Mucosa of descending colon (tissue), 3 donors: ENCODE data around the gene CHM. TPM values are rescaled to one million over a fixed set of nuclear protein-coding genes. Genes with fewer than 3 reads are reported as not detected.

ENCODE experiments used
- ATAC-seq: fragments of 200-7000 bp; cut with Tn5 transposase; one replicate; pipeline ENCODE4 v1.9.1; 2020; ENCODE audit warnings: mild to moderate bottlenecking, moderate library complexity
- DNase-seq, 3 donors: peaks; one replicate each; pipeline ENCODE4 v3.0.0-alpha.2; 2020
- H3K36me3 ChIP-seq: fragments of 200-600 bp; one replicate; pipeline ENCODE4 v1.8.0; 2021; ENCODE audit warnings: low read depth, mild to moderate bottlenecking
- H3K4me1 ChIP-seq: fragments of 200-600 bp; one replicate; pipeline ENCODE4 v1.8.0; 2021; ENCODE audit warnings: low read depth, mild to moderate bottlenecking
- H3K4me3 ChIP-seq: fragments of 200-600 bp; one replicate; pipeline ENCODE4 v1.8.0; 2021; ENCODE audit warnings: mild to moderate bottlenecking
- H3K9me3 ChIP-seq: fragments of 200-600 bp; one replicate; pipeline ENCODE4 v1.8.0; 2021; ENCODE audit warnings: mild to moderate bottlenecking
- intact Hi-C, 2 donors: fragments of 100-400 bp; cut with DNase I in 1 of 2; cut with micrococcal nuclease in 1 of 2; formaldehyde crosslinking; loops; one replicate each; pipeline versions ENCODE4 v1.11.0 to v1.11.1; 2022; cut with DNase I, micrococcal nuclease
- total RNA-seq, 3 donors: library from RNA; stranded (reverse); fragmentation: NEBNext Ultra II Directional in 2 of 3; extraction: Animal tissue kit (Norgen Biotek cat#: 25700) in 2 of 3; gene quantifications; one replicate each; pipeline versions ENCODE4 v1.2.1 to v1.2.4, GENCODE V29; 2021 to 2023
- TF ChIP-seq, protein P1 (sequence below): fragments of 200-600 bp; IDR thresholded peaks from one replicate; pipeline ENCODE4 v1.8.0; 2022; ENCODE audit warnings: antibody characterized with exemption, mild to moderate bottlenecking
- donor health status: DM: no; HTN: no; CAD: no; lungs with moderate emphysema.
- donor health status: DM: no; HTN: no; CAD: no.
- donor health status: DM: no; HTN: yes; CAD: no.

Gene CHM
- total RNA-seq, 3 donors from 2014 or later: 16.6 to 21.0 (median 16.9) TPM

DNA sequence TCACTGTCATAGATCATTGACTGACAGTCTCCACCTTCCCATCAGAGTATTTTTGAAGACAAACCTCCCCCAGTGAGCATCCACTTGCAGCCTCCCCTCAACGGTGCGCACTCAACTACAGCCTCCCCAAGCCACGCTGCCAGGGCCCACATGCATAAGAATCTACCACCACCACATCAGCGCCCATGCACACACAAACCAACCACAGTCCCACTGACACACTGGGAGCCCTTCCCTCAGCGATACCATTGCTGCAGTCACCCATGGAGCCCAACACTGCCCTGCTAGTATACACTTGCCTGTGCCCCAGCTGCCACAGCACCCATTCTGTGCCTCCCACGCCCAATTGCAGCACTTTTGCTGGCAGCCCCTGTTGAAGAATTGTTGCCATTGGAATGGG lies 132.9 kb downstream of the CHM start:
- DNase-seq (no peak), ATAC-seq (no peak)
- H3K36me3 ChIP-seq: no peaks in the 10 kb centered on the region
- H3K4me1 ChIP-seq: no peaks in the 10 kb centered on the region
- TF ChIP-seq, protein P1, sequence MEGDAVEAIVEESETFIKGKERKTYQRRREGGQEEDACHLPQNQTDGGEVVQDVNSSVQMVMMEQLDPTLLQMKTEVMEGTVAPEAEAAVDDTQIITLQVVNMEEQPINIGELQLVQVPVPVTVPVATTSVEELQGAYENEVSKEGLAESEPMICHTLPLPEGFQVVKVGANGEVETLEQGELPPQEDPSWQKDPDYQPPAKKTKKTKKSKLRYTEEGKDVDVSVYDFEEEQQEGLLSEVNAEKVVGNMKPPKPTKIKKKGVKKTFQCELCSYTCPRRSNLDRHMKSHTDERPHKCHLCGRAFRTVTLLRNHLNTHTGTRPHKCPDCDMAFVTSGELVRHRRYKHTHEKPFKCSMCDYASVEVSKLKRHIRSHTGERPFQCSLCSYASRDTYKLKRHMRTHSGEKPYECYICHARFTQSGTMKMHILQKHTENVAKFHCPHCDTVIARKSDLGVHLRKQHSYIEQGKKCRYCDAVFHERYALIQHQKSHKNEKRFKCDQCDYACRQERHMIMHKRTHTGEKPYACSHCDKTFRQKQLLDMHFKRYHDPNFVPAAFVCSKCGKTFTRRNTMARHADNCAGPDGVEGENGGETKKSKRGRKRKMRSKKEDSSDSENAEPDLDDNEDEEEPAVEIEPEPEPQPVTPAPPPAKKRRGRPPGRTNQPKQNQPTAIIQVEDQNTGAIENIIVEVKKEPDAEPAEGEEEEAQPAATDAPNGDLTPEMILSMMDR: no peak
- H3K4me3 ChIP-seq: no peak overlapping the region
- H3K9me3 ChIP-seq: no peaks in the 10 kb centered on the region
- intact Hi-C loops: no loop called here

DNA sequence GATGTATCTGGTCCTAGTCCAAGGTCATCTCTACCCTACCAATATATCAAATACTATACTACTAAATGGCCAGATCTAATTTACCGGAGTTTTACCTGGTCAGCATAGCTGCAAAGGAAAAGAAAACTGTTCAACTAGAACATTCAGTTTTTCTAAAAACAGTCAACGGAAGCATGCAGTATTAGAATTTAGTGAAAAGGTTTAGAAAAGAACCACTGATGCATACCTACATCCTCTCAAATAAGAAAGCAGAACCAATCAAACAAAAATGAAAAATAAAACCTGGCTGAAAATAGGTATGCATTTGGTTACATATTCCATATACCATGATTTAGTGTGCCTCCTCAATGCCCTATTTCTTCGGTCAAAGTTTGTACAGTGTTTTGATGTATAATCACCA lies 140.0 kb downstream of the CHM start:
- Histone ChIP-seq H3K4me3 (no peak overlapping the region), H3K9me3 (no peaks in the 10 kb centered on the region), H3K36me3 (no peaks in the 10 kb centered on the region), H3K4me1 (no peaks in the 10 kb centered on the region)
- DNase-seq (no peak), ATAC-seq (no peak)
- TF ChIP-seq, protein P1: no peak
- intact Hi-C loops: no loop called here

DNA sequence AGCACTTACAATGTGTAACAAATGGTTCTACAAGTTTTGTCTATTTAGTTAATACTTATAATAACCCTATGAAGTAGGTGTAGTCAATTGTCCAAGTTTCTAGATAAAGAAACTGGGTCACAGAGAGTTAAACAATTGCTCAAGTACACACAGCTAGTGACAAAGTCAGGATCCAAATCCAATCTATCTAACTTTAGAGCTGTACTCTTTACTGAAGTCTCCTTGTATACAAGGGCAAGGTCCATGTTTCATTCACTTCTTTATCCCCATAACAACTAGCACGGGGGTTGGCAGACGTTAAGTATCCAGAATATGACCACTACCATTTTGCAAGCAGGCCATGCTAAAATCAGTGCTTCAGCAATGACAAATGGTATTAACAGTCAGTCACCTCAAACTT lies 141.0 kb downstream of the CHM start:
- Histone ChIP-seq H3K4me1 (no peaks in the 10 kb centered on the region), H3K9me3 (no peaks in the 10 kb centered on the region), H3K36me3 (no peaks in the 10 kb centered on the region), H3K4me3 (no peak overlapping the region)
- DNase-seq: no peak
- intact Hi-C loops: no loop called here
- TF ChIP-seq, protein P1: no peak
- ATAC-seq: no peak

GRCh38 chrX:85905851-85906250 lies 141.5 kb downstream of the CHM start:
- Histone ChIP-seq H3K4me1 (no peaks in the 10 kb centered on the region), H3K4me3 (no peak overlapping the region), H3K36me3 (no peaks in the 10 kb centered on the region), H3K9me3 (no peaks in the 10 kb centered on the region)
- DNase-seq: no peak
- TF ChIP-seq, protein P1: no peak
- intact Hi-C loops: no loop called here
- no peak for ATAC-seq

DNA sequence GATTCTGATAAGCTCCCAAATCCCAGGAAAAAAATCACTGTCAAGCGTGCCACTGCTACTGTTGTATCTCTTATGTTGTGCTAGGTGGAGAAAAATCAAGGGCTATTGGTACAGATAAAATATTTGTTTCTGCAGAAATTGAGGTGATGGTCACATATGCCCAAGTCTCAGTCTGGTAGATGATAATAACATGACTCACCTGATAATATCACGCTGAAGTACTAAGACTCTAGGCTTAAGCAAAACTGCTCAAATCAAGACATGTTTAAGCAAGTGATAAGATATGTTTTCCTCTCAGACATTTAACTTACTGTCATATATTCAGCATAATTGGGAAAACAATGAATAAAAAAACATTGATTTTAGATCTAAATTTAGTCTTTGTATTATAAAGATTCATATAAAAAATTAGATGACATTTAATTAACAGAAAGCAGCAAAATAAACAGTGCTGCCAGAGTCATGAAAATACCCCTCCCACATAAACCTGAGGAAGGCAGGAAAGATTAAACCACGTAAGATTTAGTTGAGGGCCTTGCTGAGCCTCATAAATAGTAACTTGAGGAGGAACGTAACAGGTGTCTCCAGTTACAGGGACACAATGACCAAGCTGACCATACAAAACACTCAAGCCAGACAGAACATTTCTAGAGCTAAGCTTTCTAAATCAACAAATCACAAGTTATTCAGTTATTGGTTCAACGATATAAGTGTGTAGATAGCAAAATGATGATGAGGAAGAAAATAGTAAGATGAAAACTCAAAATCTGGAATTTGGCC lies 143.5 kb downstream of the CHM start:
- DNase-seq: no peak
- ATAC-seq: no peak
- no peaks in the 10 kb centered on the region for H3K36me3 ChIP-seq
- H3K4me1 ChIP-seq: no peaks in the 10 kb centered on the region
- intact Hi-C loops: no loop called here
- no peaks in the 10 kb centered on the region for H3K9me3 ChIP-seq
- TF ChIP-seq, protein P1: no peak
- H3K4me3 ChIP-seq: no peak overlapping the region
